GM15510 (cell line): ENCODE results near the gene NXF3.

Source experiments
- POLR2A ChIP-seq: IDR thresholded peaks from 3 replicates; pipeline ENCODE4 v1.6.1; 2011; ENCODE audit warnings: borderline replicate concordance; ENCODE audit not compliant: insufficient read length; ENCODE audit errors: extremely low read depth

The NXF3 gene

GRCh38 chrX:103052625-103053024, 40.3 kb downstream of the NXF3 start:
- no peak for TF ChIP-seq POLR2A

- TF ChIP-seq POLR2A = no peak
Observed at GRCh38 chrX:103051260-103051789, 41.6 kb downstream of the NXF3 start.
